HG03135 (cell line): ENCODE results near the gene FAM234B.

Experiments used
- ATAC-seq: cut with Tn5 transposase; IDR thresholded peaks from one replicate; pipeline ENCODE4 v1.9.1; 2021; ENCODE audit warnings: mild to moderate bottlenecking, moderate library complexity; ENCODE audit not compliant: unreplicated experiment

FAM234B gene

GRCh38 chr12:13044002-13044905 lies at the start of gene FAM234B:
TSS of gene FAM234B (plus strand) at chr12:13044381. CDS start at chr12:13044404, 23 bp downstream.
- ATAC-seq, result peak; percentile 75

- ATAC-seq, result no peak
Measured at GRCh38 chr12:12995088-12995487, 49.1 kb upstream of the FAM234B start.

GRCh38 chr12:12996209-12996608 lies 48.0 kb upstream of the FAM234B start:
- ATAC-seq, result no peak

- ATAC-seq, result no peak
Measured at GRCh38 chr12:12997156-12997555, 47.0 kb upstream of the FAM234B start.

- no peak for ATAC-seq
Measured at GRCh38 chr12:12997734-12998133, 46.4 kb upstream of the FAM234B start.

- ATAC-seq, result no peak
Measured at GRCh38 chr12:12998248-12998647, 45.9 kb upstream of the FAM234B start.

- no peak for ATAC-seq
Measured at GRCh38 chr12:12999271-12999958, 44.8 kb upstream of the FAM234B start.

- ATAC-seq, result peak; percentile 81
Measured at GRCh38 chr12:12999959-13000615, 44.1 kb upstream of the FAM234B start, which contains the start of gene HEBP1. TSS of gene HEBP1 (minus strand) at chr12:13000265. CDS start at chr12:13000114, 151 bp downstream.

GRCh38 chr12:13000616-13000924 lies 43.6 kb upstream of the FAM234B start:
- peak; percentile 27 for ATAC-seq

- ATAC-seq, result peak; percentile 26
Measured at GRCh38 chr12:13000925-13001774, 43.0 kb upstream of the FAM234B start.

- no peak for ATAC-seq
Measured at GRCh38 chr12:13001775-13002040, 42.5 kb upstream of the FAM234B start.

GRCh38 chr12:13002301-13003097 lies 41.7 kb upstream of the FAM234B start:
- ATAC-seq, result no peak

- no peak for ATAC-seq
Measured at GRCh38 chr12:13004361-13004760, 39.8 kb upstream of the FAM234B start.

- ATAC-seq, result no peak
Measured at GRCh38 chr12:13004986-13005385, 39.2 kb upstream of the FAM234B start.

- no peak for ATAC-seq
Measured at GRCh38 chr12:13005649-13006048, 38.5 kb upstream of the FAM234B start.

GRCh38 chr12:13007496-13008233 lies 36.5 kb upstream of the FAM234B start:
- no peak for ATAC-seq

GRCh38 chr12:13008741-13009380 lies 35.3 kb upstream of the FAM234B start:
- no peak for ATAC-seq

- no peak for ATAC-seq
Measured at GRCh38 chr12:13011098-13011497, 33.1 kb upstream of the FAM234B start.

- ATAC-seq, result no peak
Measured at GRCh38 chr12:13022851-13023271, 21.3 kb upstream of the FAM234B start.
